OCI-M2 (cell line): ENCODE data around the gene PPP2R2B.

Experiments used
- DNase-seq: peaks from one replicate; lab custom pipeline; 2025; ENCODE audit not compliant: unreplicated experiment; lab: John Stamatoyannopoulos, UW

The PPP2R2B gene

GRCh38 chr5:146788898-146789297 lies 89.7 kb downstream of the PPP2R2B start:
- no peak for DNase-seq

- no peak for DNase-seq
These were observed 93.5 kb downstream of the PPP2R2B start for GRCh38 chr5:146785065-146785464.

GRCh38 chr5:146781157-146781556 lies 97.4 kb downstream of the PPP2R2B start:
- no peak for DNase-seq

- DNase-seq: no peak
These were observed 99.2 kb downstream of the PPP2R2B start for GRCh38 chr5:146779211-146779869.

GRCh38 chr5:146778795-146779194 lies 99.8 kb downstream of the PPP2R2B start:
- DNase-seq: no peak

GRCh38 chr5:146778261-146778660 lies 100.3 kb downstream of the PPP2R2B start:
- DNase-seq: no peak

GRCh38 chr5:146772881-146773466 lies 105.6 kb downstream of the PPP2R2B start:
- DNase-seq: no peak

GRCh38 chr5:146770980-146771379 lies 107.6 kb downstream of the PPP2R2B start:
- DNase-seq: no peak

GRCh38 chr5:146770546-146770945 lies 108.0 kb downstream of the PPP2R2B start:
- no peak for DNase-seq

GRCh38 chr5:146767534-146767933 lies 111.0 kb downstream of the PPP2R2B start:
- no peak for DNase-seq

GRCh38 chr5:146766013-146766412 lies 112.5 kb downstream of the PPP2R2B start:
- no peak for DNase-seq

GRCh38 chr5:146765089-146765832 lies 113.3 kb downstream of the PPP2R2B start:
- no peak for DNase-seq

- DNase-seq: no peak
These were observed 115.7 kb downstream of the PPP2R2B start for GRCh38 chr5:146762830-146763229.

GRCh38 chr5:146761811-146762210 lies 116.7 kb downstream of the PPP2R2B start:
- DNase-seq: no peak

GRCh38 chr5:146758938-146759337 lies 119.6 kb downstream of the PPP2R2B start:
- no peak for DNase-seq

- DNase-seq: no peak
These were observed 120.5 kb downstream of the PPP2R2B start for GRCh38 chr5:146758076-146758475.

GRCh38 chr5:146756546-146756945 lies 122.0 kb downstream of the PPP2R2B start:
- no peak for DNase-seq

GRCh38 chr5:146755793-146756192 lies 122.8 kb downstream of the PPP2R2B start:
- DNase-seq: no peak

- no peak for DNase-seq
These were observed 123.9 kb downstream of the PPP2R2B start for GRCh38 chr5:146754621-146755020.

GRCh38 chr5:146753641-146754040 lies 124.9 kb downstream of the PPP2R2B start:
- no peak for DNase-seq

GRCh38 chr5:146751781-146752401 lies 126.7 kb downstream of the PPP2R2B start:
- DNase-seq: no peak

GRCh38 chr5:146751054-146751453 lies 127.5 kb downstream of the PPP2R2B start:
- DNase-seq: no peak
